ENCODE results near the gene NCK2.

DNA sequence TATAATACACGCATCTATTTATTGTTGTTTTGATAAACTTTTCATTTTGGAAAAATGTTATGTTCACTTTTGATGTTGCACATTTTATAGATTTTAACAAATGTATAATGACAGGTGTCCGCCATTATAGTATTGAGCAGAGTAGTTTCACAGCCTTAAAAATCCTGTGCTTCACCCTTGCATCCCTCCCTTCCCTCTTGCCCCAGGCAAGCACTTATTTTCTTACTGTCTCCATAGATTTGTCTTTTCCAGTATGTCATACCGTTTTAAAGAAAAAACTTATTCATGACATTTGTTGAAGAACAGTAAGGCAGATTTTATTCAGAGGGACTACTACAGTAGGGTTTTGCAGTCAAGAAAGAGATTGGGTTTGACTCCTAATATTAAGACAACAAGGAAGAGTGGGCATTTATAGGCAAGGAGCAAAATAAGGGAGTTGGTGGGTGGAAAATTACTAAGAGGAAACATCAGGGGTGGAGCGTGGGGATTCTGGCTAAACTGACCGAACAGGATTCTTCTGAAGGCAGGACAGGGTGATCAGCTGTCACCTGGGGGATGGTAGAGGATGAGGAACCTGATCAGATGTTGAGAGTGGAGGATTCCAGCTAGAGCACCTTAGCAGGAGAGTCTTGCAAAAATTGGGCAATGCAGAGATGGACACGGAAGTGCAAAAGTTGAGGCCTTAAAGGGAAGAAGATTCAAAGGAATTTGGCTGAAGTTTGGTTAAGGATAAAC, 108.8 kb downstream of the NCK2 start:
- TF ChIP-seq YY1 (IDR thresholded peaks at IDR 0.05; ENCODE audit: insufficient read depth, insufficient read length) (no peak), ZNF274 (IDR thresholded peaks at IDR 0.05; ENCODE audit: low read depth, low read length) (no peak), SUZ12 (IDR thresholded peaks at IDR 0.05; ENCODE audit: extremely low read depth, insufficient read depth, insufficient read length) (no peak)
